WTC11 (cell line): Measurements from ENCODE around the gene PLIN4. TPM values are rescaled to one million over a fixed set of nuclear protein-coding genes. Genes with fewer than 3 reads are reported as not detected.

Experiments used
- ATAC-seq: fragments of 200-7000 bp; cut with Tn5 transposase; 2 replicates; pipeline ENCODE4 v1.10.0; 2021; ENCODE audit warnings: mild to moderate bottlenecking, moderate library complexity
- CTCF ChIA-PET: fragments of 300-600 bp; sonication (Branson Sonifier 250); formaldehyde crosslinking; loops from one replicate; lab custom pipeline; 2021; ENCODE audit warnings: antibody characterized with exemption; lab: Charles Lee
- POLR2A ChIA-PET: fragments of 350-600 bp; sonication (Branson Sonifier 250); formaldehyde crosslinking; loops from one replicate; lab custom pipeline; 2021; ENCODE audit warnings: antibody characterized with exemption; lab: Charles Lee
- DNase-seq: peaks from one replicate; pipeline ENCODE4 v3.0.0; 2021; ENCODE audit warnings: low spot score
- H3K27ac Mint-ChIP-seq: 2 replicates; pipeline ENCODE4 v1.8.0; 2021; ENCODE audit warnings: mixed read lengths
- H3K27me3 Mint-ChIP-seq: 2 replicates; pipeline ENCODE4 v1.8.0; 2021; ENCODE audit warnings: low read depth, mild to moderate bottlenecking, moderate library complexity, mixed read lengths
- H3K36me3 Mint-ChIP-seq: 2 replicates; pipeline ENCODE4 v1.8.0; 2021; ENCODE audit warnings: mixed read lengths
- H3K4me1 Mint-ChIP-seq: 2 replicates; pipeline ENCODE4 v1.8.0; 2022; ENCODE audit warnings: mixed read lengths
- H3K4me3 Mint-ChIP-seq: 2 replicates; pipeline ENCODE4 v1.8.0; 2021; ENCODE audit warnings: mild to moderate bottlenecking, moderate library complexity, mixed read lengths
- H3K9me3 Mint-ChIP-seq: 2 replicates; pipeline ENCODE4 v1.8.0; 2021; ENCODE audit warnings: mixed read lengths
- EMX1 ChIP-seq: fragments of 250-450 bp; sonication (Bioruptor Pico); IDR thresholded peaks from 2 replicates; pipeline ENCODE4 v1.8.0; 2021; ENCODE audit warnings: mild to moderate bottlenecking
- ETV6 ChIP-seq: sonication (generic); formaldehyde crosslinking; IDR thresholded peaks from 2 replicates; pipeline ENCODE4 v1.8.1; 2022; ENCODE audit warnings: mild to moderate bottlenecking, missing genetic modification reagents
- FOXJ3 ChIP-seq: sonication (generic); formaldehyde crosslinking; IDR thresholded peaks from 2 replicates; pipeline ENCODE4 v1.9.0; 2021; ENCODE audit warnings: missing genetic modification reagents, mild to moderate bottlenecking, borderline replicate concordance
- GRHL2 ChIP-seq: fragments of 250-450 bp; sonication (Bioruptor Pico); IDR thresholded peaks from 2 replicates; pipeline ENCODE4 v1.8.0; 2022; ENCODE audit warnings: mild to moderate bottlenecking, moderate library complexity; ENCODE audit not compliant: insufficient replicate concordance, severe bottlenecking
- TEAD1 ChIP-seq: sonication (generic); formaldehyde crosslinking; IDR thresholded peaks from 2 replicates; pipeline ENCODE4 v1.8.0; 2022; ENCODE audit warnings: mild to moderate bottlenecking, missing genetic modification reagents
- ZBTB21 ChIP-seq: sonication (generic); formaldehyde crosslinking; IDR thresholded peaks from 2 replicates; pipeline ENCODE4 v1.8.1; 2023; ENCODE audit warnings: mild to moderate bottlenecking, missing genetic modification reagents, borderline replicate concordance
- ZNF219 ChIP-seq: sonication (generic); formaldehyde crosslinking; IDR thresholded peaks from 2 replicates; pipeline ENCODE4 v1.8.0; 2023; ENCODE audit warnings: missing genetic modification reagents, mild to moderate bottlenecking, borderline replicate concordance
- ZNF232 ChIP-seq: sonication (generic); formaldehyde crosslinking; IDR thresholded peaks from 2 replicates; pipeline ENCODE4 v1.8.0; 2022; ENCODE audit warnings: mild to moderate bottlenecking, missing genetic modification reagents
- ZNF671 ChIP-seq: fragments of 250-450 bp; sonication (Bioruptor Pico); IDR thresholded peaks from 2 replicates; pipeline ENCODE4 v1.8.0; 2021; ENCODE audit warnings: mild to moderate bottlenecking
- total RNA-seq: library from RNA; stranded (reverse); gene quantifications from 3 replicates; pipeline ENCODE4 v1.2.3, GENCODE V29; 2021
- TF ChIP-seq, protein P1 (sequence below): sonication (generic); formaldehyde crosslinking; IDR thresholded peaks from 2 replicates; pipeline ENCODE4 v1.8.0; 2022; ENCODE audit warnings: mild to moderate bottlenecking, missing genetic modification reagents
- TF ChIP-seq, protein P2 (sequence below): sonication (generic); formaldehyde crosslinking; IDR thresholded peaks from 2 replicates; pipeline ENCODE4 v1.8.1; 2023; ENCODE audit warnings: mild to moderate bottlenecking, moderate library complexity, missing genetic modification reagents
- TF ChIP-seq, protein P3 (sequence below): sonication (generic); formaldehyde crosslinking; IDR thresholded peaks from 2 replicates; pipeline ENCODE4 v1.8.1; 2023; ENCODE audit warnings: mild to moderate bottlenecking, missing genetic modification reagents
- TF ChIP-seq, protein P4 (sequence below): sonication (generic); formaldehyde crosslinking; IDR thresholded peaks from 2 replicates; pipeline ENCODE4 v1.8.1; 2022; ENCODE audit warnings: mild to moderate bottlenecking, missing genetic modification reagents, moderate library complexity, borderline replicate concordance
- TF ChIP-seq, protein P5 (sequence below): sonication (generic); formaldehyde crosslinking; IDR thresholded peaks from 2 replicates; pipeline ENCODE4 v1.8.1; 2023; ENCODE audit warnings: mild to moderate bottlenecking, missing genetic modification reagents, moderate library complexity
- TF ChIP-seq, protein P6 (sequence below): sonication (generic); formaldehyde crosslinking; conservative IDR thresholded peaks from 2 replicates; pipeline ENCODE4 v1.8.1; 2022; ENCODE audit warnings: mild to moderate bottlenecking, missing genetic modification reagents
- TF ChIP-seq, protein P7 (sequence below): fragments of 250-450 bp; sonication (Bioruptor Pico); IDR thresholded peaks from 2 replicates; pipeline ENCODE4 v2.1.2; 2022; ENCODE audit warnings: mild to moderate bottlenecking, moderate library complexity

The PLIN4 gene
- total RNA-seq, 1 experiment from 2014 or later: 0.35 TPM

DNA sequence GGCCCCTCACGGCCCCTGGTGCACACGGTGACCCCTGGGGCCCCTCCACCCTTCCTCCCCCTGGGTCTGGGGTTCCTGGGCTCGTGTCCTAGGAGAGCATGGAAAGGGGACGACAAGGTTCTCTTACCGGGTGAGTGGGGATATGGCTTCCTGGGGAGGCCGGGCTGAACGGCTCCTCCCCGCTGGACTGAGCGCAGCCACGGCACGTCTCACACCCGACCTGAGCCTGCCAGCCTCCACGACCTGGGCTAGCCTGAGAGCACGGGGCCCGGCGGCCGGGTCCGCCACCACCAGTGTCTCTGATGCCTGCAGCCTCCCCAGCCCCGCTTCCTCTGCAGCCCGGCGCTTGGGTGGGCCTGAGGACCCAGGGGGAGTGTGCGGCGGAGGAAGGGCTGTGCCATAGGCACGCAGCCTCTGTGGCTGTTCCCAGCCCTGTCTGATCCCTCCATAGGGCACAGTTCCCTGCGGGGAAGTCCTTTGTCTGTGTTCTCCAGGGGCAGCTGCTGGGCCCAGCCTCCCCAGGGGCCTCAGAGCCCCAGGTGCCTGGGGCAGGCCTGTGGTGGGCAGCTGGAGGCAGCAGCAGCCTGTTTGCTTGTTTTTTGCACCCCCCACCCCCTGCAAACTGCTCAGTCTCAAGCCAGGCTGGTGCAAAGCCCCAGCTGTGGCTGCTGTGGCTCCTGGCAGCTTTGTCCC, 15.0 kb downstream of the PLIN4 start:
- H3K4me1 Mint-ChIP-seq: no peaks in the 10 kb centered on the region
- ChIA-PET POLR2A (no interaction called here), CTCF (interaction anchor here (6.7 kb wide), 1 partner anchor 21 kb away, joined by 38 read pairs; no protein-coding TSS in a partner anchor)
- no peak overlapping the region for H3K4me3 Mint-ChIP-seq
- TF ChIP-seq ETV6 (CRISPR knock-in tag): no peak
- TF ChIP-seq, protein P1, sequence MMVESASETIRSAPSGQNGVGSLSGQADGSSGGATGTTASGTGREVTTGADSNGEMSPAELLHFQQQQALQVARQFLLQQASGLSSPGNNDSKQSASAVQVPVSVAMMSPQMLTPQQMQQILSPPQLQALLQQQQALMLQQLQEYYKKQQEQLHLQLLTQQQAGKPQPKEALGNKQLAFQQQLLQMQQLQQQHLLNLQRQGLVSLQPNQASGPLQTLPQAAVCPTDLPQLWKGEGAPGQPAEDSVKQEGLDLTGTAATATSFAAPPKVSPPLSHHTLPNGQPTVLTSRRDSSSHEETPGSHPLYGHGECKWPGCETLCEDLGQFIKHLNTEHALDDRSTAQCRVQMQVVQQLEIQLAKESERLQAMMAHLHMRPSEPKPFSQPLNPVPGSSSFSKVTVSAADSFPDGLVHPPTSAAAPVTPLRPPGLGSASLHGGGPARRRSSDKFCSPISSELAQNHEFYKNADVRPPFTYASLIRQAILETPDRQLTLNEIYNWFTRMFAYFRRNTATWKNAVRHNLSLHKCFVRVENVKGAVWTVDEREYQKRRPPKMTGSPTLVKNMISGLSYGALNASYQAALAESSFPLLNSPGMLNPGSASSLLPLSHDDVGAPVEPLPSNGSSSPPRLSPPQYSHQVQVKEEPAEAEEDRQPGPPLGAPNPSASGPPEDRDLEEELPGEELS (CRISPR knock-in tag): no peak
- TF ChIP-seq ZNF671 (CRISPR knock-in tag): no peak
- TF ChIP-seq, protein P2, sequence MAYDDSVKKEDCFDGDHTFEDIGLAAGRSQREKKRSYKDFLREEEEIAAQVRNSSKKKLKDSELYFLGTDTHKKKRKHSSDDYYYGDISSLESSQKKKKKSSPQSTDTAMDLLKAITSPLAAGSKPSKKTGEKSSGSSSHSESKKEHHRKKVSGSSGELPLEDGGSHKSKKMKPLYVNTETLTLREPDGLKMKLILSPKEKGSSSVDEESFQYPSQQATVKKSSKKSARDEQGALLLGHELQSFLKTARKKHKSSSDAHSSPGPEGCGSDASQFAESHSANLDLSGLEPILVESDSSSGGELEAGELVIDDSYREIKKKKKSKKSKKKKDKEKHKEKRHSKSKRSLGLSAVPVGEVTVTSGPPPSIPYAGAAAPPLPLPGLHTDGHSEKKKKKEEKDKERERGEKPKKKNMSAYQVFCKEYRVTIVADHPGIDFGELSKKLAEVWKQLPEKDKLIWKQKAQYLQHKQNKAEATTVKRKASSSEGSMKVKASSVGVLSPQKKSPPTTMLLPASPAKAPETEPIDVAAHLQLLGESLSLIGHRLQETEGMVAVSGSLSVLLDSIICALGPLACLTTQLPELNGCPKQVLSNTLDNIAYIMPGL (CRISPR knock-in tag): no peak
- TF ChIP-seq, protein P3, sequence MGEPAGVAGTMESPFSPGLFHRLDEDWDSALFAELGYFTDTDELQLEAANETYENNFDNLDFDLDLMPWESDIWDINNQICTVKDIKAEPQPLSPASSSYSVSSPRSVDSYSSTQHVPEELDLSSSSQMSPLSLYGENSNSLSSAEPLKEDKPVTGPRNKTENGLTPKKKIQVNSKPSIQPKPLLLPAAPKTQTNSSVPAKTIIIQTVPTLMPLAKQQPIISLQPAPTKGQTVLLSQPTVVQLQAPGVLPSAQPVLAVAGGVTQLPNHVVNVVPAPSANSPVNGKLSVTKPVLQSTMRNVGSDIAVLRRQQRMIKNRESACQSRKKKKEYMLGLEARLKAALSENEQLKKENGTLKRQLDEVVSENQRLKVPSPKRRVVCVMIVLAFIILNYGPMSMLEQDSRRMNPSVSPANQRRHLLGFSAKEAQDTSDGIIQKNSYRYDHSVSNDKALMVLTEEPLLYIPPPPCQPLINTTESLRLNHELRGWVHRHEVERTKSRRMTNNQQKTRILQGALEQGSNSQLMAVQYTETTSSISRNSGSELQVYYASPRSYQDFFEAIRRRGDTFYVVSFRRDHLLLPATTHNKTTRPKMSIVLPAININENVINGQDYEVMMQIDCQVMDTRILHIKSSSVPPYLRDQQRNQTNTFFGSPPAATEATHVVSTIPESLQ (CRISPR knock-in tag): no peak
- no peak for TF ChIP-seq ZNF232
- TF ChIP-seq EMX1 (CRISPR knock-in tag): no peak
- TF ChIP-seq, protein P4, sequence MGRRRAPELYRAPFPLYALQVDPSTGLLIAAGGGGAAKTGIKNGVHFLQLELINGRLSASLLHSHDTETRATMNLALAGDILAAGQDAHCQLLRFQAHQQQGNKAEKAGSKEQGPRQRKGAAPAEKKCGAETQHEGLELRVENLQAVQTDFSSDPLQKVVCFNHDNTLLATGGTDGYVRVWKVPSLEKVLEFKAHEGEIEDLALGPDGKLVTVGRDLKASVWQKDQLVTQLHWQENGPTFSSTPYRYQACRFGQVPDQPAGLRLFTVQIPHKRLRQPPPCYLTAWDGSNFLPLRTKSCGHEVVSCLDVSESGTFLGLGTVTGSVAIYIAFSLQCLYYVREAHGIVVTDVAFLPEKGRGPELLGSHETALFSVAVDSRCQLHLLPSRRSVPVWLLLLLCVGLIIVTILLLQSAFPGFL (CRISPR knock-in tag): no peak
- no peak for TF ChIP-seq ZNF219 (CRISPR knock-in tag)
- TF ChIP-seq, protein P5, sequence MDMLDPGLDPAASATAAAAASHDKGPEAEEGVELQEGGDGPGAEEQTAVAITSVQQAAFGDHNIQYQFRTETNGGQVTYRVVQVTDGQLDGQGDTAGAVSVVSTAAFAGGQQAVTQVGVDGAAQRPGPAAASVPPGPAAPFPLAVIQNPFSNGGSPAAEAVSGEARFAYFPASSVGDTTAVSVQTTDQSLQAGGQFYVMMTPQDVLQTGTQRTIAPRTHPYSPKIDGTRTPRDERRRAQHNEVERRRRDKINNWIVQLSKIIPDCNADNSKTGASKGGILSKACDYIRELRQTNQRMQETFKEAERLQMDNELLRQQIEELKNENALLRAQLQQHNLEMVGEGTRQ (CRISPR knock-in tag): no peak
- TF ChIP-seq, protein P6, sequence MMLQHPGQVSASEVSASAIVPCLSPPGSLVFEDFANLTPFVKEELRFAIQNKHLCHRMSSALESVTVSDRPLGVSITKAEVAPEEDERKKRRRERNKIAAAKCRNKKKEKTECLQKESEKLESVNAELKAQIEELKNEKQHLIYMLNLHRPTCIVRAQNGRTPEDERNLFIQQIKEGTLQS (CRISPR knock-in tag): no peak
- TF ChIP-seq FOXJ3 (CRISPR knock-in tag): no peak
- no peak for TF ChIP-seq TEAD1 (CRISPR knock-in tag)
- TF ChIP-seq ZBTB21: no peak
- TF ChIP-seq, protein P7, sequence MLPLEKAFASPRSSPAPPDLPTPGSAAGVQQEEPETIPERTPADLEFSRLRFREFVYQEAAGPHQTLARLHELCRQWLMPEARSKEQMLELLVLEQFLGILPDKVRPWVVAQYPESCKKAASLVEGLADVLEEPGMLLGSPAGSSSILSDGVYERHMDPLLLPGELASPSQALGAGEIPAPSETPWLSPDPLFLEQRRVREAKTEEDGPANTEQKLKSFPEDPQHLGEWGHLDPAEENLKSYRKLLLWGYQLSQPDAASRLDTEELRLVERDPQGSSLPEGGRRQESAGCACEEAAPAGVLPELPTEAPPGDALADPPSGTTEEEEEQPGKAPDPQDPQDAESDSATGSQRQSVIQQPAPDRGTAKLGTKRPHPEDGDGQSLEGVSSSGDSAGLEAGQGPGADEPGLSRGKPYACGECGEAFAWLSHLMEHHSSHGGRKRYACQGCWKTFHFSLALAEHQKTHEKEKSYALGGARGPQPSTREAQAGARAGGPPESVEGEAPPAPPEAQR (CRISPR knock-in tag): no peak
- TF ChIP-seq GRHL2: no peak
- H3K36me3 Mint-ChIP-seq: peaks cover 18% of the 10 kb centered on the region
- no peaks in the 10 kb centered on the region for H3K9me3 Mint-ChIP-seq
- H3K27ac Mint-ChIP-seq: no peak overlapping the region
- H3K27me3 Mint-ChIP-seq: peaks cover 15% of the 10 kb centered on the region
- DNase-seq: no peak
- no peak for ATAC-seq
